MM.1S (cell line): Measurements from ENCODE around the gene LIMS1.

Experiments
- DNase-seq: peaks from one replicate; pipeline ENCODE4 v3.0.0-alpha.2; 2015
- H2AFZ ChIP-seq: fragments of 300-600 bp; sonication (generic); 2 replicates; pipeline ENCODE4 v1.6.0; 2016; ENCODE audit warnings: antibody characterized with exemption, low read length
- H3F3A ChIP-seq: fragments of 300-600 bp; sonication (generic); 2 replicates; pipeline ENCODE4 v1.6.1; 2016; ENCODE audit warnings: mild to moderate bottlenecking, antibody characterized with exemption, low read length, moderate library complexity, mixed read lengths; ENCODE audit not compliant: insufficient read depth
- H3K27ac ChIP-seq: fragments of 300-600 bp; sonication (generic); 2 replicates; pipeline ENCODE4 v1.5.1; 2016; ENCODE audit warnings: mild to moderate bottlenecking, low read length
- H3K27me3 ChIP-seq: fragments of 300-600 bp; sonication (generic); replicated peaks from 2 replicates; pipeline ENCODE4 v1.6.0; 2016; ENCODE audit warnings: low read length; ENCODE audit not compliant: insufficient read depth
- H3K36me3 ChIP-seq: fragments of 300-600 bp; sonication (generic); replicated peaks from 2 replicates; pipeline ENCODE4 v1.6.1; 2016; ENCODE audit warnings: mild to moderate bottlenecking, low read length, mixed read lengths; ENCODE audit not compliant: insufficient read depth
- H3K4me1 ChIP-seq: fragments of 300-600 bp; sonication (generic); 2 replicates; pipeline ENCODE4 v1.6.1; 2016; ENCODE audit warnings: low read length, mixed read lengths
- H3K4me2 ChIP-seq: fragments of 300-600 bp; sonication (generic); 2 replicates; pipeline ENCODE4 v1.6.0; 2016; ENCODE audit warnings: low read depth, low read length
- H3K4me3 ChIP-seq: fragments of 300-600 bp; sonication (generic); 2 replicates; pipeline ENCODE4 v1.5.1; 2016; ENCODE audit warnings: low read length, mixed read lengths
- H3K79me2 ChIP-seq: fragments of 300-600 bp; sonication (generic); 2 replicates; pipeline ENCODE4 v1.6.1; 2016; ENCODE audit warnings: mixed run types, low read length, mixed read lengths
- H3K9ac ChIP-seq: fragments of 300-600 bp; sonication (generic); 2 replicates; pipeline ENCODE4 v1.6.1; 2016; ENCODE audit warnings: low read length, mixed read lengths
- H3K9me2 ChIP-seq: fragments of 300-600 bp; sonication (generic); replicated peaks from 2 replicates; pipeline ENCODE4 v1.6.1; 2016; ENCODE audit warnings: mild to moderate bottlenecking, low read length, mixed read lengths; ENCODE audit not compliant: insufficient read depth
- H3K9me3 ChIP-seq: fragments of 300-600 bp; sonication (generic); replicated peaks from 2 replicates; pipeline ENCODE4 v1.6.1; 2016; ENCODE audit warnings: mild to moderate bottlenecking, low read length, mixed read lengths; ENCODE audit not compliant: insufficient read depth
- H4K20me1 ChIP-seq: fragments of 300-600 bp; sonication (generic); 2 replicates; pipeline ENCODE4 v1.6.1; 2016; ENCODE audit warnings: mild to moderate bottlenecking, low read length, moderate library complexity, mixed read lengths; ENCODE audit not compliant: insufficient read depth
- CTCF ChIP-seq: fragments of 300-600 bp; sonication (generic); IDR thresholded peaks from 2 replicates; pipeline ENCODE4 v1.5.1; 2016; ENCODE audit warnings: antibody characterized with exemption, low read length, mixed read lengths
- EZH2 ChIP-seq: fragments of 300-600 bp; sonication (generic); optimal IDR thresholded peaks from 2 replicates; pipeline ENCODE3; 2017; ENCODE audit warnings: low read depth, mild to moderate bottlenecking, antibody characterized with exemption, low read length, mixed read lengths
- EZH2phosphoT487 ChIP-seq: fragments of 300-600 bp; sonication (generic); IDR thresholded peaks from 2 replicates; pipeline ENCODE4 v1.6.1; 2018; ENCODE audit warnings: antibody characterized with exemption, low read length

The LIMS1 gene

GRCh38 chr2:108587621-108588020 is 53.4 kb downstream of the LIMS1 start:
- peaks cover 49% of the 10 kb centered on the region for H3K4me1 ChIP-seq
- H4K20me1 ChIP-seq, result no peaks in the 10 kb centered on the region
- H3K27ac ChIP-seq, result peak overlapping the region; percentile 86; the same call in 1 of the 2 replicates
- no peak for DNase-seq
- no peaks in the 10 kb centered on the region for H3K9me3 ChIP-seq
- H3K79me2 ChIP-seq, result peaks cover 87% of the 10 kb centered on the region
- H3F3A ChIP-seq, result peaks cover 24% of the 10 kb centered on the region
- peak overlapping the region; percentile 76 for H3K4me2 ChIP-seq
- no peaks in the 10 kb centered on the region for H3K9me2 ChIP-seq
- TF ChIP-seq EZH2 (no peak), EZH2phosphoT487 (no peak)
- no peaks in the 10 kb centered on the region for H3K36me3 ChIP-seq
- no peak overlapping the region for H3K9ac ChIP-seq
- no peak overlapping the region for H2AFZ ChIP-seq
- H3K27me3 ChIP-seq, result no peaks in the 10 kb centered on the region
- no peak overlapping the region for H3K4me3 ChIP-seq

- no peaks in the 10 kb centered on the region for H3K9me2 ChIP-seq
- peaks cover 25% of the 10 kb centered on the region for H3F3A ChIP-seq
- no peaks in the 10 kb centered on the region for H3K27me3 ChIP-seq
- no peaks in the 10 kb centered on the region for H3K36me3 ChIP-seq
- peaks cover 54% of the 10 kb centered on the region for H3K4me1 ChIP-seq
- H3K9me3 ChIP-seq, result no peaks in the 10 kb centered on the region
- peak; percentile 57 for DNase-seq
- no peak for TF ChIP-seq EZH2phosphoT487
- no peak for TF ChIP-seq CTCF
- TF ChIP-seq EZH2, result no peak
- peaks cover 91% of the 10 kb centered on the region for H3K79me2 ChIP-seq
- H3K27ac ChIP-seq, result peak overlapping the region; percentile 86
- H2AFZ ChIP-seq, result no peak overlapping the region
- peak overlapping the region; percentile 76 for H3K4me2 ChIP-seq
- peak overlapping the region; percentile 46; the same call in 1 of the 2 replicates for H3K9ac ChIP-seq
- H3K4me3 ChIP-seq, result peak overlapping the region; percentile 51
- no peaks in the 10 kb centered on the region for H4K20me1 ChIP-seq
Observed at GRCh38 chr2:108588070-108588668, 53.9 kb downstream of the LIMS1 start.

GRCh38 chr2:108589372-108589771 is 55.1 kb downstream of the LIMS1 start:
- DNase-seq, result no peak
- Histone ChIP-seq H3K4me2 (peak overlapping the region; percentile 76), H3K4me3 (peak overlapping the region; percentile 51), H3K4me1 (peaks cover 62% of the 10 kb centered on the region), H3K27me3 (no peaks in the 10 kb centered on the region), H3F3A (peaks cover 37% of the 10 kb centered on the region), H3K36me3 (no peaks in the 10 kb centered on the region), H3K27ac (peak overlapping the region; percentile 86; the same call in 1 of the 2 replicates), H3K9ac (peak overlapping the region; percentile 46; the same call in 1 of the 2 replicates), H3K9me3 (no peaks in the 10 kb centered on the region), H3K79me2 (peaks cover 91% of the 10 kb centered on the region), H2AFZ (no peak overlapping the region), H4K20me1 (no peaks in the 10 kb centered on the region), H3K9me2 (no peaks in the 10 kb centered on the region)
- no peak for TF ChIP-seq EZH2phosphoT487
- no peak for TF ChIP-seq CTCF
- TF ChIP-seq EZH2, result no peak

GRCh38 chr2:108589781-108590180 is 55.5 kb downstream of the LIMS1 start:
- TF ChIP-seq EZH2phosphoT487 (no peak), CTCF (no peak), EZH2 (no peak)
- H3K79me2 ChIP-seq, result peaks cover 87% of the 10 kb centered on the region
- H3F3A ChIP-seq, result peaks cover 41% of the 10 kb centered on the region
- H3K4me1 ChIP-seq, result peaks cover 64% of the 10 kb centered on the region
- H3K36me3 ChIP-seq, result no peaks in the 10 kb centered on the region
- DNase-seq, result no peak
- no peaks in the 10 kb centered on the region for H3K9me3 ChIP-seq
- H3K9me2 ChIP-seq, result no peaks in the 10 kb centered on the region
- H4K20me1 ChIP-seq, result no peaks in the 10 kb centered on the region
- H3K27me3 ChIP-seq, result no peaks in the 10 kb centered on the region
- H3K9ac ChIP-seq, result peak overlapping the region; percentile 46; the same call in 1 of the 2 replicates
- no peak overlapping the region for H2AFZ ChIP-seq
- H3K4me3 ChIP-seq, result peak overlapping the region; percentile 51
- H3K27ac ChIP-seq, result peak overlapping the region; percentile 86; the same call in 1 of the 2 replicates
- peak overlapping the region; percentile 76 for H3K4me2 ChIP-seq
